ENCODE data around the gene CERK.

DNA sequence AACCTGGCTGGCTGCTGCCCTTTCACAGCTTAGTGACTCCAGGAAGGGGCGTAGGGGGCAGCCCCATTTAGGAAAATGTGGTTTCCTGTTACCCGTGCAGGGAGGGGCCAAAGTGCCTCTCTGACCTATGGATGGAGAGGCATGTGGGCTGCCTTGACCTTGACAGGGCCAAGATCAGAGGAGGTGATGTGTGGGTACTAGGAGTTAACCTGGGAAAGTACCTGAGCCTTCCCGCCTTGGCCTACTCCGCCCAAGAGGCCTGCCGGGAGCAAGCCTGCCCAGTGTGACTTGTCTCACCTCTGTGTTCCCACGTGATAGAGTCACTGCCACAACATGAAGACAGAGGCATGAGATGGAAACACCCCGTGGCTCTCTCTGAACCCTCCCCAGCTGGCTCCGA lies 84.5 kb downstream of the CERK start:
- TF ChIP-seq EP300 (IDR thresholded peaks at IDR 0.05; ENCODE audit: borderline replicate concordance in 1 of 2, low read depth in 1 of 2, low read length in 1 of 2) (no peak), CHD2 (IDR thresholded peaks at IDR 0.05; ENCODE audit: low read length, partially characterized antibody) (no peak), RAD21 (IDR thresholded peaks at IDR 0.05; ENCODE audit: low read length) (no peak), FOXM1 (IDR thresholded peaks at IDR 0.05; ENCODE audit: low read depth) (no peak), POLR2AphosphoS5 (IDR thresholded peaks at IDR 0.05; ENCODE audit: low read depth, low read length) (no peak), EZH2phosphoT487 (IDR thresholded peaks at IDR 0.05; ENCODE audit: borderline replicate concordance, low read depth) (no peak), TAF1 (IDR thresholded peaks at IDR 0.05; ENCODE audit: borderline replicate concordance, low read depth, low read length) (no peak), ELF1 (IDR thresholded peaks at IDR 0.05) (no peak), TEAD4 (IDR thresholded peaks at IDR 0.05; ENCODE audit: borderline replicate concordance, insufficient read depth) (no peak), YY1 (IDR thresholded peaks at IDR 0.05; ENCODE audit: low read depth) (no peak), RXRA (IDR thresholded peaks at IDR 0.05; ENCODE audit: borderline replicate concordance, low read depth) (no peak), SMC3 (IDR thresholded peaks at IDR 0.05; ENCODE audit: low read depth, low read length) (no peak)
- TF ChIP-seq, protein P1, sequence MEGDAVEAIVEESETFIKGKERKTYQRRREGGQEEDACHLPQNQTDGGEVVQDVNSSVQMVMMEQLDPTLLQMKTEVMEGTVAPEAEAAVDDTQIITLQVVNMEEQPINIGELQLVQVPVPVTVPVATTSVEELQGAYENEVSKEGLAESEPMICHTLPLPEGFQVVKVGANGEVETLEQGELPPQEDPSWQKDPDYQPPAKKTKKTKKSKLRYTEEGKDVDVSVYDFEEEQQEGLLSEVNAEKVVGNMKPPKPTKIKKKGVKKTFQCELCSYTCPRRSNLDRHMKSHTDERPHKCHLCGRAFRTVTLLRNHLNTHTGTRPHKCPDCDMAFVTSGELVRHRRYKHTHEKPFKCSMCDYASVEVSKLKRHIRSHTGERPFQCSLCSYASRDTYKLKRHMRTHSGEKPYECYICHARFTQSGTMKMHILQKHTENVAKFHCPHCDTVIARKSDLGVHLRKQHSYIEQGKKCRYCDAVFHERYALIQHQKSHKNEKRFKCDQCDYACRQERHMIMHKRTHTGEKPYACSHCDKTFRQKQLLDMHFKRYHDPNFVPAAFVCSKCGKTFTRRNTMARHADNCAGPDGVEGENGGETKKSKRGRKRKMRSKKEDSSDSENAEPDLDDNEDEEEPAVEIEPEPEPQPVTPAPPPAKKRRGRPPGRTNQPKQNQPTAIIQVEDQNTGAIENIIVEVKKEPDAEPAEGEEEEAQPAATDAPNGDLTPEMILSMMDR (IDR thresholded peaks at IDR 0.05) = no peak
- TF ChIP-seq, protein P2, sequence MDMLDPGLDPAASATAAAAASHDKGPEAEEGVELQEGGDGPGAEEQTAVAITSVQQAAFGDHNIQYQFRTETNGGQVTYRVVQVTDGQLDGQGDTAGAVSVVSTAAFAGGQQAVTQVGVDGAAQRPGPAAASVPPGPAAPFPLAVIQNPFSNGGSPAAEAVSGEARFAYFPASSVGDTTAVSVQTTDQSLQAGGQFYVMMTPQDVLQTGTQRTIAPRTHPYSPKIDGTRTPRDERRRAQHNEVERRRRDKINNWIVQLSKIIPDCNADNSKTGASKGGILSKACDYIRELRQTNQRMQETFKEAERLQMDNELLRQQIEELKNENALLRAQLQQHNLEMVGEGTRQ (IDR thresholded peaks at IDR 0.05; ENCODE audit: borderline replicate concordance, low read depth, low read length) = no peak
